Adrenal gland (tissue), 12 donors: Measurements from ENCODE around the gene GPC5. TPM values are rescaled to one million over a fixed set of nuclear protein-coding genes. Genes with fewer than 3 reads are reported as not detected.

Experiments used
- DNase-seq, 7 donors: peaks; one replicate each; pipeline ENCODE4 v3.0.0-alpha.2; 2019 to 2020
- H3K27ac ChIP-seq, 5 donors: fragments of 200-600 bp; sonication (generic) in 4 of 5; 1 replicate in 3 of 5; 2 replicates in 2 of 5; pipeline versions ENCODE4 v1.5.1 to v1.8.0; 2016 to 2020; ENCODE audit warnings: mild to moderate bottlenecking in 1 of 5
- H3K27me3 ChIP-seq: fragments of 200-600 bp; 2 replicates; pipeline ENCODE4 v1.8.0; 2021
- H3K36me3 ChIP-seq, 2 donors: fragments of 200-600 bp; replicated peaks in 1 of 2; 1 replicate in 1 of 2; 2 replicates in 1 of 2; pipeline versions ENCODE4 v1.5.1 to v1.8.0; 2018 to 2022
- H3K4me1 ChIP-seq, 2 donors: fragments of 200-600 bp; replicated peaks in 1 of 2; 1 replicate in 1 of 2; 2 replicates in 1 of 2; pipeline versions ENCODE4 v1.5.1 to v1.8.0; 2018 to 2021
- H3K4me3 ChIP-seq, 4 donors: fragments of 200-600 bp; sonication (generic) in 3 of 4; one replicate each; pipeline ENCODE4 v1.5.1; 2016 to 2018
- H3K9me3 ChIP-seq, 3 donors: fragments of 200-600 bp; sonication (generic) in 1 of 3; replicated peaks in 1 of 3; 1 replicate in 2 of 3; 2 replicates in 1 of 3; pipeline versions ENCODE4 v1.5.1 to v1.8.0; 2016 to 2021
- CTCF ChIP-seq, 6 experiments: fragments of 450-650 bp in 4 of 6; fragments of 200-600 bp in 2 of 6; sonication (generic) in 1 of 6; IDR thresholded peaks; 1 replicate in 5 of 6; 2 replicates in 1 of 6; pipeline versions ENCODE4 v1.5.1 to v1.8.0; 2016 to 2021; ENCODE audit warnings: antibody characterized with exemption in 6 of 6, mild to moderate bottlenecking in 2 of 6, moderate library complexity in 1 of 6
- POLR2A ChIP-seq, 2 donors: fragments of 450-650 bp; IDR thresholded peaks; one replicate each; pipeline ENCODE4 v1.6.1; 2017; ENCODE audit warnings: antibody characterized with exemption in 2 of 2, mild to moderate bottlenecking in 2 of 2, moderate library complexity in 1 of 2
- WGBS, 4 donors: extraction: QIAGEN DNeasy Blood & Tissue Kit in 2 of 4; methylation state at CpG; one replicate each; pipeline versions ENCODE4 v1.1.5 to v1.1.7; 2013 to 2017; 5-methylcytosine and 5-hydroxymethylcytosine counted together
- intact Hi-C, 2 donors: fragments of 100-400 bp; cut with DNase I; formaldehyde crosslinking; loops; one replicate each; pipeline versions ENCODE4 v1.14.1 to v1.15.0; 2022 to 2023
- polyA plus RNA-seq, 3 donors: library from polyadenylated mRNA; stranded (reverse); fragments of 200-250 nt in 2 of 3; fragments of 350-450 nt in 1 of 3; fragmentation: Illumina TruSeq in 1 of 3; extraction: RNeasy Lipid Tissue Mini Kit (QIAGEN cat#74804) in 1 of 3; gene quantifications; one replicate each; pipeline ENCODE4 v1.2.3, GENCODE V29; 2013 to 2014
- total RNA-seq, 9 donors: library from RNA; depleted of rRNA in 4 of 9; stranded (reverse); fragments of >200 nt in 4 of 9; fragments of 120-200 nt in 1 of 9; fragmentation: NEBNext Ultra II Directional in 1 of 9; extraction: Animal tissue kit (Norgen Biotek cat#: 25700) in 1 of 9; gene quantifications; one replicate each; pipeline versions ENCODE4 v1.1.0 to v1.2.4, GENCODE V29; 2013 to 2023
- donor health status: healthy with polysubstance abuse.
- donor health status: Bipolar disorder and iron deficiency.
- donor health status: DM: yes; HTN: yes; CAD: no.
- donor health status: DM: no; HTN: no; CAD: no.
- donor health status: DM: no; HTN: no; CAD: no.
- donor health status: DM: yes; HTN: yes; CAD: no.

The GPC5 gene
- total and polyA plus RNA-seq, 12 donors = 0.24 to 7.7 (median 2.1) TPM; not detected in 4

- TF ChIP-seq CTCF (IDR thresholded peaks at IDR 0.05) (no peak), POLR2A (IDR thresholded peaks at IDR 0.05) (no peak)
- Histone ChIP-seq H3K9me3 (no peaks in the 10 kb centered on the region), H3K4me1 (no peaks in the 10 kb centered on the region), H3K27ac (no peak overlapping the region), H3K27me3 (no peaks in the 10 kb centered on the region), H3K36me3 (no peaks in the 10 kb centered on the region), H3K4me3 (no peak overlapping the region)
- intact Hi-C loops = no loop called here
- DNase-seq = no peak
- 71 to 93% (median 84%) methylated on average over 2 of the region's 2 CpGs for WGBS, 4 donors
Measured at GRCh38 chr13:91580749-91581148, 182.3 kb downstream of the GPC5 start.

- intact Hi-C loops = no loop called here
- H3K27ac ChIP-seq = no peak overlapping the region
- H3K36me3 ChIP-seq = no peaks in the 10 kb centered on the region
- no peaks in the 10 kb centered on the region for H3K9me3 ChIP-seq
- no peaks in the 10 kb centered on the region for H3K4me1 ChIP-seq
- TF ChIP-seq POLR2A (IDR thresholded peaks at IDR 0.05) = no peak
- no peak for TF ChIP-seq CTCF (IDR thresholded peaks at IDR 0.05)
- H3K27me3 ChIP-seq = no peaks in the 10 kb centered on the region
- WGBS, 4 donors = 87 to 96% (median 90%) methylated on average over 1 of the region's 1 CpG
- no peak for DNase-seq
- H3K4me3 ChIP-seq = no peak overlapping the region
Measured at GRCh38 chr13:91586609-91587008, 188.2 kb downstream of the GPC5 start.

- H3K27ac ChIP-seq = no peak overlapping the region
- intact Hi-C loops = no loop called here
- H3K9me3 ChIP-seq = no peaks in the 10 kb centered on the region
- H3K36me3 ChIP-seq = no peaks in the 10 kb centered on the region
- no peaks in the 10 kb centered on the region for H3K4me1 ChIP-seq
- TF ChIP-seq POLR2A (IDR thresholded peaks at IDR 0.05) (no peak), CTCF (IDR thresholded peaks at IDR 0.05) (no peak)
- no peaks in the 10 kb centered on the region for H3K27me3 ChIP-seq
- DNase-seq = no peak
- no peak overlapping the region for H3K4me3 ChIP-seq
Measured at GRCh38 chr13:91588541-91588940, 190.1 kb downstream of the GPC5 start.

- Histone ChIP-seq H3K9me3 (no peaks in the 10 kb centered on the region), H3K36me3 (no peaks in the 10 kb centered on the region), H3K4me3 (no peak overlapping the region), H3K27ac (no peak overlapping the region), H3K4me1 (no peaks in the 10 kb centered on the region), H3K27me3 (no peaks in the 10 kb centered on the region)
- intact Hi-C loops = no loop called here
- WGBS, 4 donors = 73 to 89% (median 76%) methylated on average over 4 to 6 of the region's 6 CpGs
- no peak for DNase-seq
- TF ChIP-seq POLR2A (IDR thresholded peaks at IDR 0.05) (no peak), CTCF (IDR thresholded peaks at IDR 0.05) (no peak)
Measured at GRCh38 chr13:91592056-91593014, 193.9 kb downstream of the GPC5 start.
